ENCODE data around the gene RBM33.

DNA sequence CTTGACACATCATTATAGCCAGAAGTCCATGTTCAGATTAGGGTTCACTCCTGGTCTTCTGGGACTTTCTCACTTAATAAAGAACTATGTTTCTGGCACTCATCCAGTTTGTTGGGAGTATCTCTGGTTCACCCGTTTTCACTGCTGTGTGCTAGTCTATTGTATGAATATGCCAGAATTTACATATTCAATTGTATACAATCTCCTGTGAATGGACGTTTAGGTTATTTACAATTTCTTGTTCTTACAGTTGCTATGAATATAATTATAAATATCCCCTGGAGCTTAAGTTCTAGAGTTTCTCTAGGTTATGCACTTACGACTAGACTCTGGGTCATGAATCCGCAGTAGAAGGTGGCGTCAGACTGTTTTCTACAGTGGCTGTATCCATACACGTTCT lies 20.0 kb upstream of the RBM33 start:
- TF ChIP-seq CTCF (conservative IDR thresholded peaks at IDR 0.05; ENCODE audit: low read depth, low read length) (no peak), POLR2A (IDR thresholded peaks at IDR 0.05; ENCODE audit: low read depth, low read length) (no peak), FOS (IDR thresholded peaks at IDR 0.05; ENCODE audit: low read depth, low read length) (no peak), MAZ (IDR thresholded peaks at IDR 0.05; ENCODE audit: borderline replicate concordance, low read depth, low read length) (no peak), MXI1 (IDR thresholded peaks at IDR 0.05; ENCODE audit: borderline replicate concordance, low read depth, low read length) (no peak), BHLHE40 (IDR thresholded peaks at IDR 0.05; ENCODE audit: low read depth, low read length) (no peak), RFX5 (IDR thresholded peaks at IDR 0.05; ENCODE audit: low read depth, low read length) (no peak)
